CD4-positive, alpha-beta T cell treated with Interferon alpha-2 for 1 hour (primary cell): ENCODE data around the gene NPLOC4.
A peak's percentile ranks its signal among the peaks of the same experiment; 100 is the strongest.
"Not testable (repeated sequence)": the region's sequence is repeated elsewhere in the genome, so short reads cannot be mapped to it uniquely, and the experiment has no call there.

ENCODE experiments used
- DNase-seq, 2 donors: peaks; one replicate each; pipeline ENCODE4 v3.0.0-alpha.2; 2020 to 2022

The NPLOC4 gene

GRCh38 chr17:81531998-81532404 lies 104.9 kb downstream of the NPLOC4 start:
- not testable (repeated sequence) for DNase-seq

GRCh38 chr17:81531013-81531412 lies 105.9 kb downstream of the NPLOC4 start:
- DNase-seq: not testable (repeated sequence)

- DNase-seq: no peak
Measured at GRCh38 chr17:81529437-81529803, 107.5 kb downstream of the NPLOC4 start.

GRCh38 chr17:81528651-81529436 lies 108.1 kb downstream of the NPLOC4 start:
- no peak for DNase-seq

- no peak for DNase-seq
Measured at GRCh38 chr17:81528384-81528650, 108.6 kb downstream of the NPLOC4 start.

GRCh38 chr17:81527591-81528383 lies 109.1 kb downstream of the NPLOC4 start, which contains the start of gene FSCN2:
Gene FSCN2 (plus strand): TSS chr17:81528377. CDS start chr17:81528532, 155 bp downstream.
- DNase-seq: no peak

- DNase-seq: no peak
Measured at GRCh38 chr17:81526662-81527571, 110.0 kb downstream of the NPLOC4 start.

GRCh38 chr17:81524865-81525159 lies 112.1 kb downstream of the NPLOC4 start:
- DNase-seq: no peak

GRCh38 chr17:81524039-81524864 lies 112.7 kb downstream of the NPLOC4 start:
- no peak for DNase-seq

GRCh38 chr17:81523402-81524038 lies 113.4 kb downstream of the NPLOC4 start:
- DNase-seq: no peak

GRCh38 chr17:81522491-81523401 lies 114.2 kb downstream of the NPLOC4 start:
- DNase-seq: no peak

- DNase-seq: no peak
Measured at GRCh38 chr17:81520021-81520901, 116.7 kb downstream of the NPLOC4 start.

- peak; percentile 71 to 83 for DNase-seq
Measured at GRCh38 chr17:81519284-81520020, 117.5 kb downstream of the NPLOC4 start.

GRCh38 chr17:81518785-81519283 lies 118.1 kb downstream of the NPLOC4 start:
- DNase-seq: no peak

GRCh38 chr17:81518113-81518784 lies 118.7 kb downstream of the NPLOC4 start:
- no peak for DNase-seq

- DNase-seq: peak in 1 of 2 donors; percentile 65
Measured at GRCh38 chr17:81517339-81518112, 119.4 kb downstream of the NPLOC4 start.

GRCh38 chr17:81517009-81517338 lies 119.9 kb downstream of the NPLOC4 start:
- no peak for DNase-seq

GRCh38 chr17:81516439-81516838 lies 120.5 kb downstream of the NPLOC4 start:
- DNase-seq: no peak
